Panc1 (cell line): ENCODE data around the gene CCDC85C. TPM values are rescaled to one million over a fixed set of nuclear protein-coding genes. Genes with fewer than 3 reads are reported as not detected.

Experiments
- ATAC-seq: fragments of 200-7000 bp; cut with Tn5 transposase; 2 replicates; pipeline ENCODE4 v1.9.1; 2020; ENCODE audit warnings: mild to moderate bottlenecking, moderate library complexity
- BruUV-seq: library from RNA; stranded (reverse); fragments of 400-500 nt; replicated peaks from 2 replicates; lab custom pipeline; 2021; lab: Mats Ljungman, UMichigan
- CTCF ChIA-PET: fragments of 300-600 bp; sonication (Branson Sonifier 250); formaldehyde crosslinking; loops from one replicate; lab custom pipeline; 2022; ENCODE audit warnings: antibody characterized with exemption; lab: Charles Lee
- POLR2A ChIA-PET: fragments of 300-600 bp; sonication (Branson Sonifier 250); formaldehyde crosslinking; loops from one replicate; lab custom pipeline; 2022; ENCODE audit warnings: antibody characterized with exemption; lab: Charles Lee
- DNase-seq: peaks from one replicate; pipeline ENCODE4 v3.0.0-alpha.2; 2010; ENCODE audit warnings: low read depth, low spot score
- H3K27ac ChIP-seq: 2 replicates; pipeline ENCODE4 v1.5.1; 2011; ENCODE audit warnings: mild to moderate bottlenecking, low read length, inconsistent platforms
- H3K27me3 ChIP-seq: fragments of 200-500 bp; sonication (Bioruptor generic); 2 replicates; pipeline ENCODE4 v1.6.0; 2014; ENCODE audit warnings: low read length, inconsistent platforms; ENCODE audit not compliant: control insufficient read depth, insufficient read depth
- H3K36me3 ChIP-seq: fragments of 200-500 bp; sonication (Bioruptor generic); 2 replicates; pipeline ENCODE4 v1.5.1; 2014; ENCODE audit warnings: inconsistent platforms, mild to moderate bottlenecking, low read length, moderate library complexity; ENCODE audit not compliant: control insufficient read depth, insufficient read depth
- H3K4me1 ChIP-seq: 2 replicates; pipeline ENCODE4 v1.5.1; 2011; ENCODE audit warnings: inconsistent platforms, mild to moderate bottlenecking, low read length, moderate library complexity; ENCODE audit not compliant: control insufficient read depth, insufficient read depth
- H3K4me3 ChIP-seq, 2 experiments: 2 replicates each; pipeline ENCODE4 v1.5.1; 2011 to 2012; ENCODE audit warnings: low read depth in 2 of 2, low read length in 2 of 2, mild to moderate bottlenecking in 2 of 2, inconsistent platforms in 1 of 2, moderate library complexity in 1 of 2
- H3K9me3 ChIP-seq: fragments of 200-500 bp; sonication (Bioruptor generic); 2 replicates; pipeline ENCODE4 v1.5.1; 2014; ENCODE audit warnings: low read depth, mild to moderate bottlenecking, inconsistent platforms, low read length, moderate library complexity; ENCODE audit not compliant: control insufficient read depth, insufficient read depth
- CTCF ChIP-seq: fragments of 450-650 bp; IDR thresholded peaks from 2 replicates; pipeline ENCODE4 v1.5.1; 2017; ENCODE audit warnings: mild to moderate bottlenecking
- POLR2AphosphoS5 ChIP-seq: IDR thresholded peaks from 2 replicates; pipeline ENCODE4 v1.6.1; 2012; ENCODE audit warnings: mild to moderate bottlenecking, low read depth, low read length, moderate library complexity
- REST ChIP-seq, 2 experiments: IDR thresholded peaks; 2 replicates each; pipeline ENCODE4 v1.6.1; 2011 to 2012; ENCODE audit warnings: low read depth in 2 of 2, control low read depth in 1 of 2, low read length in 1 of 2, mild to moderate bottlenecking in 1 of 2, moderate library complexity in 1 of 2; ENCODE audit not compliant: insufficient read depth in 1 of 2
- SIN3A ChIP-seq: IDR thresholded peaks from 2 replicates; pipeline ENCODE4 v1.6.1; 2012; ENCODE audit warnings: low read depth, mild to moderate bottlenecking, low read length, moderate library complexity, borderline replicate concordance; ENCODE audit not compliant: insufficient read depth
- TCF7L2 ChIP-seq: IDR thresholded peaks from 2 replicates; pipeline ENCODE4 v1.6.1; 2011; ENCODE audit warnings: mild to moderate bottlenecking, low read depth, low read length, inconsistent platforms
- in situ Hi-C: cut with HindIII; loops from 2 replicates; pipeline ENCODE4 v1.10.0; 2016; ENCODE audit warnings: low sequenced_read_pairs, low pct_unique_long_range_greater_than_20kb
- intact Hi-C: fragments of 100-400 bp; cut with micrococcal nuclease; formaldehyde crosslinking; loops from one replicate; pipeline ENCODE4 v1.10.0; 2022; ENCODE audit not compliant: unreplicated experiment
- total RNA-seq: library from RNA; stranded (reverse); gene quantifications from one replicate; pipeline ENCODE4 v1.2.1, GENCODE V29; 2021; ENCODE audit not compliant: unreplicated experiment

CCDC85C gene
- total RNA-seq, 1 experiment from 2014 or later = 96.6 TPM

- no peaks in the 10 kb centered on the region for H3K36me3 ChIP-seq
- no peak overlapping the region for H3K27ac ChIP-seq
- H3K4me1 ChIP-seq = peaks cover 63% of the 10 kb centered on the region
- intact Hi-C loops = no loop called here
- TF ChIP-seq SIN3A = no peak
- TF ChIP-seq POLR2AphosphoS5 = no peak
- TF ChIP-seq TCF7L2 = no peak
- TF ChIP-seq REST (IDR thresholded peaks at IDR 0.05; ENCODE audit: insufficient read depth in 1 of 2, low read depth in 2 of 2, low read length in 1 of 2) = no peak
- TF ChIP-seq CTCF = no peak
- POLR2A ChIA-PET = no interaction called here
- H3K4me3 ChIP-seq = no peak overlapping the region
- in situ Hi-C loops = no loop called here
- no peak for DNase-seq
- no peak for ATAC-seq
- CTCF ChIA-PET = no interaction called here
- no TSS peak for BruUV-seq
- H3K27me3 ChIP-seq = no peaks in the 10 kb centered on the region
- H3K9me3 ChIP-seq = no peaks in the 10 kb centered on the region
Measured at GRCh38 chr14:99550387-99550992, 53.5 kb downstream of the CCDC85C start.

GRCh38 chr14:99549684-99550083 is 54.3 kb downstream of the CCDC85C start:
- ChIA-PET POLR2A (no interaction called here), CTCF (no interaction called here)
- intact Hi-C loops = no loop called here
- DNase-seq (no peak), ATAC-seq (no peak)
- Histone ChIP-seq H3K4me1 (peaks cover 63% of the 10 kb centered on the region), H3K9me3 (no peaks in the 10 kb centered on the region), H3K27me3 (no peaks in the 10 kb centered on the region), H3K4me3 (no peak overlapping the region), H3K27ac (0 out of 2 replicates have a peak overlapping the region, but pooled peaks have one; percentile 34), H3K36me3 (no peaks in the 10 kb centered on the region)
- in situ Hi-C loops = no loop called here
- no TSS peak for BruUV-seq
- no peak for TF ChIP-seq TCF7L2
- no peak for TF ChIP-seq REST (IDR thresholded peaks at IDR 0.05; ENCODE audit: insufficient read depth in 1 of 2, low read depth in 2 of 2, low read length in 1 of 2)
- no peak for TF ChIP-seq CTCF
- no peak for TF ChIP-seq SIN3A
- TF ChIP-seq POLR2AphosphoS5 = no peak
